ENCODE measurements around the gene YARS1. TPM values are rescaled to one million over a fixed set of nuclear protein-coding genes. Genes with fewer than 3 reads are reported as not detected.

YARS1 gene
- total RNA-seq, 4 donors from 2014 or later: 24.8 to 40.0 (median 30.2) TPM

DNA sequence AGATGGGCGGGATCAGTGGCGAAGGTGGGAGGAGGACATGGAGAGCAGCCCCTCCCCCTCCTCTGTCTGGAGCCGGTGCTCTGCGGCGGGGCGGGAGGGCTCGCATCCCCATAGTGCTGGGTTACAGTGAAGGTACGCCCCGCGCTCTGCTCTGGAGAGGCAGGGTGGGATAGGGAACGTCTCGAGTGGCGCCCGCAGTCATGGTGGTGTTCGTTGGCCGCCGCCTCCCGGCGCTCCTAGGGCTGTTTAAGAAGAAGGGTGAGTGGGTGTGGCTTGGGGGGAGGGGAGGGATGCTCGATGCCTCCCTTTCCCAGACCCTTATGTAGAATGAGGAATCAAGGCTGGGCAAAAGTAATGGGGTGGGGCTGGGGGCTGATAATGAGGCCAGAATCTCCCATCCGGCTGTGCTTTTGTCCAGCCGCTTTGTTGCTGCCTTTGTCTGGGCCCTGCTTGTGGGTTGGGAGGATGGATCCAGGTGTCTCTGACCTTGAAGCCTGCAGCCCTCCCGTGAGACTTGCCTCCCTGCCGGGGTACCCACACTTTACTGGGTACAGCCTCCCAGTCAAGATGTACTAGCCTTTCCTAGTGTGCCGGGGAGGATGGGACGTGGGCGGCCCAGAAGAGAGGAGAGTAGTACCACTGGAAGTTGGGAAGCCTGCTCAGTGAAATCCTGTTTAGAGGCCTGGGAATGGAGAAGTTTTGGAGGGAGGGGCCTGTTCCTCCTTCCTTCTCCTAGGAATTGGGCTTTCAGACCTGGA, 51.4 kb downstream of the YARS1 start:
- H3K4me3 ChIP-seq (ENCODE audit: low read depth, poor library complexity, severe bottlenecking): no peak overlapping the region
- 69 to 74% methylated on average over 27 of the region's 27 CpGs for WGBS, 2 donors
- no peak for DNase-seq (ENCODE audit: low spot score in 2 of 2)
- TF ChIP-seq, protein P1, sequence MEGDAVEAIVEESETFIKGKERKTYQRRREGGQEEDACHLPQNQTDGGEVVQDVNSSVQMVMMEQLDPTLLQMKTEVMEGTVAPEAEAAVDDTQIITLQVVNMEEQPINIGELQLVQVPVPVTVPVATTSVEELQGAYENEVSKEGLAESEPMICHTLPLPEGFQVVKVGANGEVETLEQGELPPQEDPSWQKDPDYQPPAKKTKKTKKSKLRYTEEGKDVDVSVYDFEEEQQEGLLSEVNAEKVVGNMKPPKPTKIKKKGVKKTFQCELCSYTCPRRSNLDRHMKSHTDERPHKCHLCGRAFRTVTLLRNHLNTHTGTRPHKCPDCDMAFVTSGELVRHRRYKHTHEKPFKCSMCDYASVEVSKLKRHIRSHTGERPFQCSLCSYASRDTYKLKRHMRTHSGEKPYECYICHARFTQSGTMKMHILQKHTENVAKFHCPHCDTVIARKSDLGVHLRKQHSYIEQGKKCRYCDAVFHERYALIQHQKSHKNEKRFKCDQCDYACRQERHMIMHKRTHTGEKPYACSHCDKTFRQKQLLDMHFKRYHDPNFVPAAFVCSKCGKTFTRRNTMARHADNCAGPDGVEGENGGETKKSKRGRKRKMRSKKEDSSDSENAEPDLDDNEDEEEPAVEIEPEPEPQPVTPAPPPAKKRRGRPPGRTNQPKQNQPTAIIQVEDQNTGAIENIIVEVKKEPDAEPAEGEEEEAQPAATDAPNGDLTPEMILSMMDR (IDR thresholded peaks at IDR 0.05): no peak
- TF ChIP-seq POLR2A (IDR thresholded peaks at IDR 0.05): no peak
- intact Hi-C loops (cut with DNase I; ENCODE audit: low total_unique reads): no loop called here

DNA sequence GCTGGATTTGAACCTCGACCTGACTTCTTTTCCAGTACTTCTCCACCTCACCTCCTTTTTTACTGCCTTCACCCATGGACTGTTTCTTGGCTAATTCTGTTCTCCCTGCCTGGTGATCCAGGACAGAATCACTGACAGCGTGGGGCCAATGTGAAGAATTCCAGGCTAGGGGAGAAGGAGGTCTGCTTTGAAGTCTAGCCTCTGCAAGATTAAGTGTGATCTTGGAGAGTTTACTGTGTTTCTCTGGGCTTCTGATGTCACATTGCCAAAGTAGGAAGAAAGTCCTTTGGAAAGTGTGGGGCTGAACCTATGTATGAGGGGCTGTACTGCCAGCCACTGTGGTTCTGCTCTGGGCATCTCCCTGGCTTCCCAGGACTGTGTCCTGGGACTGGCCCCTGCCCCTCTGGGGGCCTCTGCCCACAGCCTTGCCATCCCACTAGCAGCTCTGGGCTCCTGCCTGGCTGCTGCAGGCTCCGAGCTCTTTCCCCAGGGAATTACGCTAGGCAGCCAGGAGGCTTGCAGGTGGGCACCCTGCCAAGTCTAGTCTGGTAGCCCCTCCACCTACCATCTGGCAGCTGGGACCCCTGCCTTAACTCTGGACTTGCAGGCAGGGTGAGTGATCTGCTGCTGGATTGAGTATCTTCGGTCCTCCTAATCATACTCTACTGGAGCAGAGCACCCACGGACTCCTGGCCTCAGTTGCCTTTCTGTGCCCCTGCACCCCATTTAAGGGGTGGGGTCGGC, 52.2 kb downstream of the YARS1 start:
- whole genome bisulfite sequencing, 2 donors: 48 to 66% methylated on average over 7 of the region's 7 CpGs
- intact Hi-C loops (cut with DNase I; ENCODE audit: low total_unique reads): no loop called here
- DNase-seq (ENCODE audit: low spot score in 2 of 2): no peak
- TF ChIP-seq POLR2A (IDR thresholded peaks at IDR 0.05): no peak
- TF ChIP-seq, protein P1 (IDR thresholded peaks at IDR 0.05): no peak
- no peak overlapping the region for H3K4me3 ChIP-seq (ENCODE audit: low read depth, poor library complexity, severe bottlenecking)

DNA sequence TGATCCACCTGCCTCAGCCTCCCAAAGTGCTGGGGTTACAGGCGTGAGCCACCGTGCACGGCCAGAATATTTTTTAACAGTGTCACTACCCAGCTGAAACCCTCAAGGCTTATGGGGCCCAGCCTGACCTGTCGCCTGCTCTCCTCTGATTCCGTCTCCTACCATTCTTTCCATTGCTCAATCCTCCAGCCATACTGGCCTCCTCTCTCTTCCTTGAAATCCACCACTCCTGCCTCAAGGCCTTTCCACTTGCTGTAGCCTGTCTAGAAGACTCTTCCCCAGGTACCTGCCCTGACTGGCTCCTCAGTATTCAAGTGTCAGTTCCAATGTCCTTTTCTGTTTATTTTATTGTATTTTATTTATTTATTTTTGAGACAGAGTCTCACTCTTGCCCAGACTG, 53.9 kb downstream of the YARS1 start:
- 54 to 55% methylated on average over 5 of the region's 5 CpGs for WGBS, 2 donors
- H3K4me3 ChIP-seq (ENCODE audit: low read depth, poor library complexity, severe bottlenecking): no peak overlapping the region
- intact Hi-C loops (cut with DNase I; ENCODE audit: low total_unique reads): no loop called here
- DNase-seq (ENCODE audit: low spot score in 2 of 2): no peak
- TF ChIP-seq, protein P1 (IDR thresholded peaks at IDR 0.05): no peak
- TF ChIP-seq POLR2A (IDR thresholded peaks at IDR 0.05): no peak

DNA sequence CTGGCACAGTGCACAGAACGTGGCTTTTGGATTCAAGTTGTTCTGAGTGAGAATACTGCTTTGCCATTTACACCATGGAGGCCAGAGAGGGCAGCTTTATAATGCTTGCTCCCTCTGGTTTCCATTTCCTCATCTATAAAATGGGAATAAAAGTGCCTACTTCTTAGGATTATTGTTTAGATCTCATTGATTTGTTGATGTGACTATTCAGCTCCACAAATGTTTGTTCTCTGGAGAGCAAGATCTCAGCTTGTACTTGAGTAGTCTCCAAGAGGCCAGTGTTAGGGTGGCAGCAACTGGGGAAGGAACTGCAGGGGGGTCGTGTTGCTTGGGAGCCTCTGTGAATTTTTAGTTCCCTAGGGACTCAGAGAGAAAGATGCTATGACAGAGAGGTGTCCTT, 55.2 kb downstream of the YARS1 start:
- no peak for TF ChIP-seq POLR2A (IDR thresholded peaks at IDR 0.05)
- TF ChIP-seq, protein P1 (IDR thresholded peaks at IDR 0.05): no peak
- WGBS, 2 donors: 32 to 38% methylated on average over 2 of the region's 2 CpGs
- intact Hi-C loops (cut with DNase I; ENCODE audit: low total_unique reads): no loop called here
- no peak for DNase-seq (ENCODE audit: low spot score in 2 of 2)
- H3K4me3 ChIP-seq (ENCODE audit: low read depth, poor library complexity, severe bottlenecking): no peak overlapping the region

DNA sequence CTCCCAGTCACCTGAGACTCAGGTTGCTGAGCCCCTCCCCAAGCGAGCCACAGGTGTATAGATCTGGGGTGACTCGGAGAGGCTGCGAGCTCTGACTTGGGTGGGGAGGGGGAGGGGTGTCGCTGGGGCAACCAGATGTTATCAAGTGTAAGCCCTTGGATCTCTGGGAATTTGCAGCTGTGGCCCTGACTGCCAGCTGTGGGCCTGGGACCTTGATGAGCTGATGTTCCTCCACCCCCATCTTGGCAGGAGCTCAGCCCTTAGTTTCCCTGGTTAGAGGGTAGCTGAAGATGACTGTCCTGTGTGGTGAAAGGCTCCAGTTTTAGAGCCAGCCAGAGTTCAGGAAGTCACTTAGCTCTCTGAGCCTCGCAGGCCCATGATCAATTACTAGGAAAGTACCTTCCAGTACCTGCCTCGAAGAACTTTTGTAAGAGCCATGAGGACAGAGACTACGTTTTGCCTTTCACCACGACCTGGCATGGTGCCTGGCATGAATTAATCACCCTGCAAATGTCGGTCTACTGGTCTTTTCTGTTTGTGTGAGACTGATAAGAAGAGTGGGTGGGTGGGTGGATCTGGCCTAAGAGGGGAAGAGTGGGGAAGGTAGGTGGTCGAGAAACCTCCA, 55.8 kb downstream of the YARS1 start:
- intact Hi-C loops (cut with DNase I; ENCODE audit: low total_unique reads): no loop called here
- whole genome bisulfite sequencing, 2 donors: 27 to 40% methylated on average over 9 to 10 of the region's 10 CpGs
- DNase-seq (ENCODE audit: low spot score in 2 of 2): peak in 1 of 2 donors; percentile 92
- no peak overlapping the region for H3K4me3 ChIP-seq (ENCODE audit: low read depth, poor library complexity, severe bottlenecking)
- no peak for TF ChIP-seq POLR2A (IDR thresholded peaks at IDR 0.05)
- TF ChIP-seq, protein P1 (IDR thresholded peaks at IDR 0.05): no peak

All from lower leg skin (tissue), 4 donors.